GM23248 (cell line): ENCODE results near the gene NCAPD2. TPM values are rescaled to one million over a fixed set of nuclear protein-coding genes. Genes with fewer than 3 reads are reported as not detected.

Source experiments
- DNase-seq: peaks from one replicate; pipeline ENCODE4 v3.0.0-alpha.2; 2015
- H2AFZ ChIP-seq: fragments of 200-600 bp; sonication (generic); 2 replicates; pipeline ENCODE4 v1.6.1; 2016; ENCODE audit warnings: antibody characterized with exemption
- H3F3A ChIP-seq: fragments of 200-600 bp; sonication (generic); 2 replicates; pipeline ENCODE4 v1.6.1; 2016; ENCODE audit warnings: mild to moderate bottlenecking, antibody characterized with exemption, mixed run types; ENCODE audit not compliant: insufficient read depth
- H3K27ac ChIP-seq: fragments of 200-600 bp; sonication (generic); 2 replicates; pipeline ENCODE4 v1.5.1; 2016; ENCODE audit warnings: mild to moderate bottlenecking
- H3K27me3 ChIP-seq: fragments of 200-600 bp; sonication (generic); replicated peaks from 2 replicates; pipeline ENCODE4 v1.6.1; 2016; ENCODE audit warnings: mild to moderate bottlenecking; ENCODE audit not compliant: insufficient read depth
- H3K36me3 ChIP-seq: fragments of 200-600 bp; sonication (generic); 2 replicates; pipeline ENCODE4 v1.6.1; 2016; ENCODE audit warnings: low read depth, mild to moderate bottlenecking
- H3K4me1 ChIP-seq: fragments of 200-600 bp; sonication (generic); 2 replicates; pipeline ENCODE4 v1.6.1; 2016; ENCODE audit warnings: mild to moderate bottlenecking; ENCODE audit not compliant: insufficient read depth
- H3K4me2 ChIP-seq: fragments of 200-600 bp; sonication (generic); one replicate; pipeline ENCODE4 v1.6.1; 2016; ENCODE audit warnings: mild to moderate bottlenecking; ENCODE audit not compliant: unreplicated experiment
- H3K4me3 ChIP-seq: fragments of 200-600 bp; sonication (generic); 2 replicates; pipeline ENCODE4 v1.5.1; 2016; ENCODE audit warnings: mild to moderate bottlenecking
- H3K79me2 ChIP-seq: fragments of 200-600 bp; sonication (generic); 2 replicates; pipeline ENCODE4 v1.6.1; 2016; ENCODE audit warnings: mild to moderate bottlenecking; ENCODE audit not compliant: insufficient read depth
- H3K9ac ChIP-seq: fragments of 200-600 bp; sonication (generic); 2 replicates; pipeline ENCODE4 v1.6.1; 2016; ENCODE audit warnings: mild to moderate bottlenecking
- H3K9me2 ChIP-seq: fragments of 200-600 bp; sonication (generic); 2 replicates; pipeline ENCODE4 v1.6.1; 2016; ENCODE audit warnings: mixed run types, mild to moderate bottlenecking, moderate library complexity; ENCODE audit not compliant: insufficient read depth
- H3K9me3 ChIP-seq: fragments of 200-600 bp; sonication (generic); one replicate; pipeline ENCODE4 v1.6.1; 2017; ENCODE audit warnings: low read depth
- H4K20me1 ChIP-seq: fragments of 200-600 bp; sonication (generic); 2 replicates; pipeline ENCODE4 v1.6.0; 2016; ENCODE audit not compliant: insufficient read depth
- EZH2 ChIP-seq: fragments of 200-600 bp; sonication (generic); IDR thresholded peaks from 2 replicates; pipeline ENCODE4 v1.6.1; 2018; ENCODE audit warnings: antibody characterized with exemption, mild to moderate bottlenecking; ENCODE audit not compliant: insufficient read depth, poor library complexity, severe bottlenecking
- EZH2phosphoT487 ChIP-seq: fragments of 200-600 bp; sonication (generic); IDR thresholded peaks from 2 replicates; pipeline ENCODE4 v1.6.1; 2018; ENCODE audit warnings: antibody characterized with exemption, moderate library complexity, mild to moderate bottlenecking, low read depth; ENCODE audit not compliant: insufficient read depth
- WGBS, 2 experiments: methylation state at CpG; one replicate each; pipeline ENCODE4 v1.1.6; 2015 to 2017; ENCODE audit warnings: low lambda C conversion rate in 2 of 2, low coverage in 1 of 2; ENCODE audit errors: missing lambda C conversion rate in 2 of 2; 5-methylcytosine and 5-hydroxymethylcytosine counted together
- in situ Hi-C: fragments of 300-500 bp; cut with MboI; formaldehyde crosslinking; loops from 2 replicates; pipeline ENCODE4 v1.15.0; 2020
- polyA plus RNA-seq: library from polyadenylated mRNA; unstranded; fragments of >200 nt; fragmentation: Nextera tagmentation; extraction: Ambion mirVana; gene quantifications from 2 replicates; pipeline ENCODE4 v1.2.1, GENCODE V29; 2016
- total RNA-seq: library from RNA; depleted of rRNA; stranded (reverse); fragments of >200 nt; shearing (Covaris generic); gene quantifications from 2 replicates; pipeline ENCODE4 v1.2.3, GENCODE V29; 2014; rRNA removed

The NCAPD2 gene, protein sequence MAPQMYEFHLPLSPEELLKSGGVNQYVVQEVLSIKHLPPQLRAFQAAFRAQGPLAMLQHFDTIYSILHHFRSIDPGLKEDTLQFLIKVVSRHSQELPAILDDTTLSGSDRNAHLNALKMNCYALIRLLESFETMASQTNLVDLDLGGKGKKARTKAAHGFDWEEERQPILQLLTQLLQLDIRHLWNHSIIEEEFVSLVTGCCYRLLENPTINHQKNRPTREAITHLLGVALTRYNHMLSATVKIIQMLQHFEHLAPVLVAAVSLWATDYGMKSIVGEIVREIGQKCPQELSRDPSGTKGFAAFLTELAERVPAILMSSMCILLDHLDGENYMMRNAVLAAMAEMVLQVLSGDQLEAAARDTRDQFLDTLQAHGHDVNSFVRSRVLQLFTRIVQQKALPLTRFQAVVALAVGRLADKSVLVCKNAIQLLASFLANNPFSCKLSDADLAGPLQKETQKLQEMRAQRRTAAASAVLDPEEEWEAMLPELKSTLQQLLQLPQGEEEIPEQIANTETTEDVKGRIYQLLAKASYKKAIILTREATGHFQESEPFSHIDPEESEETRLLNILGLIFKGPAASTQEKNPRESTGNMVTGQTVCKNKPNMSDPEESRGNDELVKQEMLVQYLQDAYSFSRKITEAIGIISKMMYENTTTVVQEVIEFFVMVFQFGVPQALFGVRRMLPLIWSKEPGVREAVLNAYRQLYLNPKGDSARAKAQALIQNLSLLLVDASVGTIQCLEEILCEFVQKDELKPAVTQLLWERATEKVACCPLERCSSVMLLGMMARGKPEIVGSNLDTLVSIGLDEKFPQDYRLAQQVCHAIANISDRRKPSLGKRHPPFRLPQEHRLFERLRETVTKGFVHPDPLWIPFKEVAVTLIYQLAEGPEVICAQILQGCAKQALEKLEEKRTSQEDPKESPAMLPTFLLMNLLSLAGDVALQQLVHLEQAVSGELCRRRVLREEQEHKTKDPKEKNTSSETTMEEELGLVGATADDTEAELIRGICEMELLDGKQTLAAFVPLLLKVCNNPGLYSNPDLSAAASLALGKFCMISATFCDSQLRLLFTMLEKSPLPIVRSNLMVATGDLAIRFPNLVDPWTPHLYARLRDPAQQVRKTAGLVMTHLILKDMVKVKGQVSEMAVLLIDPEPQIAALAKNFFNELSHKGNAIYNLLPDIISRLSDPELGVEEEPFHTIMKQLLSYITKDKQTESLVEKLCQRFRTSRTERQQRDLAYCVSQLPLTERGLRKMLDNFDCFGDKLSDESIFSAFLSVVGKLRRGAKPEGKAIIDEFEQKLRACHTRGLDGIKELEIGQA (N-terminal part only)
- 26.3 and 46.8 TPM in 2 replicates for total RNA-seq
- polyA plus RNA-seq, result 15.5 and 17.6 TPM in 2 replicates

DNA sequence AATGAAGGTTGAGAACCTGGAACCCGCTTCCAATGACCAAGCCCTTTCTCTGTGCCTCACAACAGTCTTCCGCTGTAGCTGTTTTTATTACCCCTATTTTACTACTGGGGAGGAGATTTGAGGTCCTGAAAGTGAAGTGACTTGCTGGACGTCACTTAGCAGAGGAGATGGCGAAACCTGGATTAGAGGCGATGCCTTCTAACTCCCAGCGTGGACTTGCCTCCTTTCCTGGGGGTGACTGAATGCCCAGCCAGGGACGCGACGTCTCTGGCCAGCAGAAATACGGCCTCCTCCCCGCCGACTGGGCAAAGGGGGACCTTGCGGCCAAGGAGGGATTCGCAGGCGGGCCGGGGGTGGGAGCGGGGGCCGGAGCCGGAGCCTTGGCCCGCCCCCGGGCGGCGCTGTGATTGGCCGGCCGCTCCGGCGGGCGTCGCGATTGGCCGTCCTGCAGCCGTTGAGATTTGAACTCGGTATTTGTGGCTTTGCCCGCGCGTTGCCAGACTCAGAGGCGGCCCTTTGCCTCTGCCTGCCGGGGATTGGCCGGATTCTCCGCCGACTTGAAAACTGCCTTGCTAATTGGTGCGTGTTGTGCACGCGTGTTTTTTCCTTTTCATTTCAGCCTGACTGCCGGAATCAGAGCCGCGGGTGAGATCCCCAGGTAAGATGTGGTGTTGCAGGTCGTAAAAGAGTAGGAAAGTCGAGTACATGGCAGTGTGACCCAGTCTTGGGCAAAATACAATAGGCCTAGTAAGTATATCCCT is at the start of gene NCAPD2:
Gene NCAPD2 (plus strand): TSS at position 606 of the 761 bp plus-strand sequence. CDS start 997 bp downstream, outside the sequence.
- no peaks in the 10 kb centered on the region for H4K20me1 ChIP-seq
- no peaks in the 10 kb centered on the region for H3K27me3 ChIP-seq
- H3K9me3 ChIP-seq, result no peaks in the 10 kb centered on the region
- peak within 1 kb of the TSS; percentile 97 for H3K9ac ChIP-seq
- peak within 1 kb of the TSS; percentile 98 for H3K27ac ChIP-seq
- H3K9me2 ChIP-seq, result no peaks in the 10 kb centered on the region
- H3K4me1 ChIP-seq, result peaks cover 21% of the 10 kb centered on the region
- peaks cover 61% of the 10 kb centered on the region for H3K79me2 ChIP-seq
- H3K4me3 ChIP-seq, result peak within 1 kb of the TSS; percentile 98
- H2AFZ ChIP-seq, result peak within 1 kb of the TSS; percentile 96
- 1 to 2% methylated on average over 46 to 48 of the region's 49 CpGs for WGBS, 2 experiments
- in situ Hi-C loops, result no loop called here
- TF ChIP-seq EZH2, result no peak
- TF ChIP-seq EZH2phosphoT487, result no peak
- DNase-seq, result peak; percentile 100
- peaks cover 19% of the 10 kb centered on the region for H3F3A ChIP-seq
- H3K36me3 ChIP-seq, result peaks cover 14% of the 10 kb centered on the region; the same call in 1 of the 2 replicates
- H3K4me2 ChIP-seq, result peak within 1 kb of the TSS; percentile 99

DNA sequence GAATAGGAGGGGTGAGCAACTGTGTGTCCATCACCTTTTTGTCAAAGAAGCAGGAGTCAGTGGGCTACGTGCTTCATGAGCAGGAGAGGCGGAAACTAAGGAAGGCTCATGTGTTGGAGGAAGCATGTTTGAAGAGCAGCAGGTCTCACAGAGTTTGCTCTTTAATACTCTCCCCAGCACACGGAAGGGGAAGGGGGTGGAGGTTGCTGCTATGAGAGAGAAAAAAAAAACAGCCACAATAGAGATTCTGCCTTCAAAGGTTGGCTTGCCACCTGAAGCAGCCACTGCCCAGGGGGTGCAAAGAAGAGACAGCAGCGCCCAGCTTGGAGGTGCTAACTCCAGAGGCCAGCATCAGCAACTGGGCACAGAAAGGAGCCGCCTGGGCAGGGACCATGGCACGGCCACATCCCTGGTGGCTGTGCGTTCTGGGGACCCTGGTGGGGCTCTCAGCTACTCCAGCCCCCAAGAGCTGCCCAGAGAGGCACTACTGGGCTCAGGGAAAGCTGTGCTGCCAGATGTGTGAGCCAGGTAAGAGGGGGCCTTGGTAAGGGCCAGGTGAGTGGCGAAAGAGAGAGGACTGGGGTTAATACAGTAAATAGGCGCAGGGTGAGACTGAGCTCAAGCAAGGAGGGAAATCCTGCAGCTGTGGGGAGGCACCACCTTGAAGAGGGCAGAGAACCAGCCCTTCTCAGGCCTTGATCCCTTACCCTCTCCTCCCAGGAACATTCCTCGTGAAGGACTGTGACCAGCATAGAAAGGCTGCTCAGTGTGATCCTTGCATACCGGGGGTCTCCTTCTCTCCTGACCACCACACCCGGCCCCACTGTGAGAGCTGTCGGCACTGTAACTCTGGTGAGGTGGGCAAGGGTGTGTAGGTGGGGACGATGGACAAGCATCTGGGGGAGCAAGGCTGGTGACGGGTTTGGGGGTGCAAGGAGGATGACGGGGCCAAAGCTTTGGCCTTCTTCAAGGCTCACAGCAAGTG is 48.9 kb upstream of the NCAPD2 start, which contains the start of gene CD27:
Gene CD27 (plus strand): TSS at position 252 of the 985 bp plus-strand sequence. CDS start 141 bp downstream, at position 393.
- Histone ChIP-seq H3K9me3 (no peaks in the 10 kb centered on the region), H3K4me3 (no peak within 1 kb of the TSS), H3K4me2 (no peak within 1 kb of the TSS), H3K27ac (no peak within 1 kb of the TSS), H3K9me2 (no peaks in the 10 kb centered on the region), H3K4me1 (peaks cover 3% of the 10 kb centered on the region; the same call in 1 of the 2 replicates), H3K79me2 (peaks cover 4% of the 10 kb centered on the region; the same call in 1 of the 2 replicates), H3K36me3 (peaks cover 3% of the 10 kb centered on the region; the same call in 1 of the 2 replicates), H4K20me1 (no peaks in the 10 kb centered on the region), H3K27me3 (no peaks in the 10 kb centered on the region), H3F3A (no peaks in the 10 kb centered on the region), H3K9ac (no peak within 1 kb of the TSS), H2AFZ (no peak within 1 kb of the TSS)
- WGBS, 2 experiments, result 85 to 89% methylated on average over 16 of the region's 16 CpGs
- TF ChIP-seq EZH2phosphoT487, result no peak
- in situ Hi-C loops, result no loop called here
- no peak for DNase-seq
